PC-9 (cell line): ENCODE measurements around the gene GSN.

Experiments
- CTCF ChIP-seq: fragments of 200-600 bp; sonication (generic); conservative IDR thresholded peaks from 2 replicates; pipeline ENCODE4 v1.6.1; 2017; ENCODE audit warnings: mixed run types, antibody characterized with exemption, mild to moderate bottlenecking, moderate library complexity
- EZH2 ChIP-seq: fragments of 200-600 bp; sonication (generic); IDR thresholded peaks from 2 replicates; pipeline ENCODE4 v1.8.0; 2017; ENCODE audit warnings: antibody characterized with exemption, low read depth

DNA sequence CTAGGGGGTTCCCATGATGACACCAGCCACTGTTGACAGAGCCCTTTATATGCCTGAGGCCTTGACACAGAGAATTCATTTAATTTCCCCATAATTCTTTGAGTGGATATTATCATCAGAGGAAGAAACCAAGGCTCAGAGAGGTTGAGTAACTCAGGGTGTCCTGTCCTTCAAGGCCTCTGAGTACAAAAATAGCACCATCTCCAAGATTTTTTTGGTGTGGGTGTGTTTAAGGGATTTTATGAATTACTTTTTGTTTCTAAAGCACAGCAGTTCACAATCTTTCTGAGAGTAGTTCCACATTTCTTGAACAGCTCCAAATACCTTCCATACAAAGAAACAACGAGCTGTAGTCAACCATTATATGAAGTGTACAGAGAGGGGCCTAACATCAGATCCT lies 6.2 kb upstream of the GSN start:
- no peak for TF ChIP-seq CTCF
- TF ChIP-seq EZH2: no peak
